Glutamatergic neuron (in vitro differentiated cells): Measurements from ENCODE around the gene GTPBP4. TPM values are rescaled to one million over a fixed set of nuclear protein-coding genes. Genes with fewer than 3 reads are reported as not detected.

Experiments used
- DNase-seq: peaks from one replicate; pipeline ENCODE4 v3.0.0; 2022
- H3K27ac Mint-ChIP-seq: one replicate; pipeline ENCODE4 v1.8.0; 2020; ENCODE audit warnings: mild to moderate bottlenecking, mixed read lengths, inconsistent platforms; ENCODE audit not compliant: unreplicated experiment
- H3K27me3 Mint-ChIP-seq: one replicate; pipeline ENCODE4 v1.8.0; 2020; ENCODE audit warnings: mild to moderate bottlenecking, moderate library complexity, mixed read lengths, inconsistent platforms; ENCODE audit not compliant: unreplicated experiment
- H3K36me3 Mint-ChIP-seq: one replicate; pipeline ENCODE4 v1.8.0; 2020; ENCODE audit warnings: mild to moderate bottlenecking, mixed read lengths, inconsistent platforms; ENCODE audit not compliant: unreplicated experiment
- H3K4me1 Mint-ChIP-seq: one replicate; pipeline ENCODE4 v1.8.0; 2020; ENCODE audit warnings: mild to moderate bottlenecking, low read depth, mixed read lengths, inconsistent platforms; ENCODE audit not compliant: unreplicated experiment
- H3K4me3 Mint-ChIP-seq: one replicate; pipeline ENCODE4 v1.8.0; 2020; ENCODE audit warnings: mild to moderate bottlenecking, mixed read lengths, inconsistent platforms; ENCODE audit not compliant: unreplicated experiment
- H3K9me3 Mint-ChIP-seq: one replicate; pipeline ENCODE4 v1.8.0; 2020; ENCODE audit warnings: mild to moderate bottlenecking, moderate library complexity, mixed read lengths, inconsistent platforms; ENCODE audit not compliant: unreplicated experiment
- total RNA-seq: library from RNA; stranded (reverse); fragmentation: NEBNext Ultra II Directional; extraction: Animal tissue kit (Norgen Biotek cat#: 25700); gene quantifications from one replicate; pipeline ENCODE4 v1.2.1, GENCODE V29; 2021; ENCODE audit not compliant: unreplicated experiment
- TF ChIP-seq, protein P1 (sequence below): fragments of 200-600 bp; sonication (generic); IDR thresholded peaks from one replicate; pipeline ENCODE4 v1.5.0; 2021; ENCODE audit not compliant: partially characterized antibody, unreplicated experiment

Gene GTPBP4
- total RNA-seq, 1 donor from 2014 or later, result 45.4 TPM

DNA sequence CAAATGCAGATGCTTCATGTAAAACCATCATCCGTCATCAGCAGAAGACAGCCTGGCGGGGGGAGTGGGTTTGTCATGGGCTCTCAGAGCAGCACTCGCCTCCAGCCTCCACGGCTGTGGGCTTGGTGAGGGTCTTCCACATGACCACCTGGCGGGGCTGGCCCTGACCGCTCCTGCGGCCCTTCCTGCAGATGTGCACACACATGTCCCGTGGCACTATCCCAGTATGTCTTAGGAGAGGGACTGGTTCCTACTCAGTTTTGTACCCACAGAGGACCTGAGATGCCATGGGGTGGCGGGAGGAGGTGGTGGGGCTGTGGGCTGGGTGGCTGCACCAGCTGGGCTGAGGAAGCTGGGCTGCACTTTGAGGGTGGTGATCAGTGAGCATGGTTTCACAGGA, 32.7 kb downstream of the GTPBP4 start:
- Mint-ChIP-seq H3K27me3 (no peaks in the 10 kb centered on the region), H3K9me3 (peaks cover 3% of the 10 kb centered on the region), H3K36me3 (peaks cover 4% of the 10 kb centered on the region), H3K4me3 (no peak overlapping the region), H3K4me1 (no peaks in the 10 kb centered on the region), H3K27ac (no peak overlapping the region)
- TF ChIP-seq, protein P1, sequence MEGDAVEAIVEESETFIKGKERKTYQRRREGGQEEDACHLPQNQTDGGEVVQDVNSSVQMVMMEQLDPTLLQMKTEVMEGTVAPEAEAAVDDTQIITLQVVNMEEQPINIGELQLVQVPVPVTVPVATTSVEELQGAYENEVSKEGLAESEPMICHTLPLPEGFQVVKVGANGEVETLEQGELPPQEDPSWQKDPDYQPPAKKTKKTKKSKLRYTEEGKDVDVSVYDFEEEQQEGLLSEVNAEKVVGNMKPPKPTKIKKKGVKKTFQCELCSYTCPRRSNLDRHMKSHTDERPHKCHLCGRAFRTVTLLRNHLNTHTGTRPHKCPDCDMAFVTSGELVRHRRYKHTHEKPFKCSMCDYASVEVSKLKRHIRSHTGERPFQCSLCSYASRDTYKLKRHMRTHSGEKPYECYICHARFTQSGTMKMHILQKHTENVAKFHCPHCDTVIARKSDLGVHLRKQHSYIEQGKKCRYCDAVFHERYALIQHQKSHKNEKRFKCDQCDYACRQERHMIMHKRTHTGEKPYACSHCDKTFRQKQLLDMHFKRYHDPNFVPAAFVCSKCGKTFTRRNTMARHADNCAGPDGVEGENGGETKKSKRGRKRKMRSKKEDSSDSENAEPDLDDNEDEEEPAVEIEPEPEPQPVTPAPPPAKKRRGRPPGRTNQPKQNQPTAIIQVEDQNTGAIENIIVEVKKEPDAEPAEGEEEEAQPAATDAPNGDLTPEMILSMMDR, result no peak
- no peak for DNase-seq

DNA sequence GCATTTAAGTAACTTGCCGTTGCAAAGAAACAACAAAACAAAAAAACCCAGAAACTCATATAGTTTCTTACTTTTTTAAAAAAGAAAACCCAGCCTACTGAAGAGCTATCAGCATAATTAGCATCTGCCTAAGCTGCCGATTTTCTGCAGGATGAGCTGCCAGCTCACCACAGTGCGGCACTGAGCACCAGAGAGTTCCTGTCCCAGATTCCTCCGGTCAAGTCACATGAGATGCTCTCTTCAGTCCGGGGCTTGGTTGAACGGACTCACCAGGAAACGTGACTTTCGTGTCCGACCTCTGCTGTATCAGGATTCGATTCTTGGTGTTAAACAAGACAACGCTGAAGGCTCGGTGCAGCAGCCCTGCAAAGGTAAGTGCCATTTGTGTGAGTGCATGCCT, 34.2 kb downstream of the GTPBP4 start:
- H3K4me1 Mint-ChIP-seq, result no peaks in the 10 kb centered on the region
- no peak overlapping the region for H3K27ac Mint-ChIP-seq
- no peaks in the 10 kb centered on the region for H3K27me3 Mint-ChIP-seq
- peaks cover 3% of the 10 kb centered on the region for H3K9me3 Mint-ChIP-seq
- H3K4me3 Mint-ChIP-seq, result no peak overlapping the region
- no peak for DNase-seq
- H3K36me3 Mint-ChIP-seq, result peaks cover 4% of the 10 kb centered on the region
- TF ChIP-seq, protein P1, result no peak

DNA sequence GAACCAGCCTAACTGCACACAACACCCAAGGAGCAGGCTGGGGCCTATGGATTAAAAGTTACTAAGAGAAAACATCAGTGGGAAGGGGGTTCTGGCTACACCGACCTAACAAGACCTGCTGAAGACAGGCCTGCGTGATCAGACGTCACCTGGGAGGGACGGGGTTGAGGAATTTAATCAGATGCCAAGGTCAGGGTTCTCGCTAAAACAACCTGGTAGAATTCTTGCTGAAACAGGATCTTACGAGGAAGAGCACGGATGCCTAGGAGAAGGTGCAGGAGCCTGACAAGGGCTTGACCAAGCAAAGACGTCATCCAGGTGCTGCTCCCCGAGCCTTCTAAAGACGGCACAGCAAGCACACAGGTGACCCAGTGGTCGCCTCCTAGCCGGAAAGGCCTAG, 35.9 kb downstream of the GTPBP4 start:
- TF ChIP-seq, protein P1, result no peak
- no peak for DNase-seq
- Mint-ChIP-seq H3K27me3 (no peaks in the 10 kb centered on the region), H3K9me3 (peaks cover 3% of the 10 kb centered on the region), H3K4me1 (no peaks in the 10 kb centered on the region), H3K27ac (no peak overlapping the region), H3K36me3 (peaks cover 4% of the 10 kb centered on the region), H3K4me3 (no peak overlapping the region)

DNA sequence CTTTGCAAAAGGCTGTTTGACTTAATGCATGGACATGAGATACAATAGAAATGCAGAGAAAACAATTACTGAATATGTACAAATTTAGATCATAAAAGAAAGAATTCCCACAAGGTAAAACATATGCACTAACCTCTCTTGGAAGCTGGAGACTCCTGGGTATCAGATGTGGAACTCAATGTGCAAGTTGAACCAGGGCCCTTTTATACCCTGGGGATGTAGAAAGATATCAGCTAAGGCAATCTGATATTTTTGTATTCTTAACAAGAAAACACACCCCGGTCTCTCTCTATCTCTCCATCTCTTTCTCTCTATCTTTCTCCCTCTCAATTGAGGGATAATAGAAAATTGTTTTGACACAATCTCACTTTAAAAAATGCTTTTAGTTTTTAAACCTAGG, 37.4 kb downstream of the GTPBP4 start, which contains the start of gene IDI2:
Gene IDI2 (minus strand): TSS at position 177 of the 400 bp plus-strand sequence. CDS start 1,136 bp downstream, outside the sequence.
- no peaks in the 10 kb centered on the region for H3K27me3 Mint-ChIP-seq
- no peak within 1 kb of the TSS for H3K27ac Mint-ChIP-seq
- TF ChIP-seq, protein P1, result no peak
- DNase-seq, result no peak
- peaks cover 4% of the 10 kb centered on the region for H3K36me3 Mint-ChIP-seq
- no peaks in the 10 kb centered on the region for H3K4me1 Mint-ChIP-seq
- H3K4me3 Mint-ChIP-seq, result no peak within 1 kb of the TSS
- H3K9me3 Mint-ChIP-seq, result peaks cover 1% of the 10 kb centered on the region

DNA sequence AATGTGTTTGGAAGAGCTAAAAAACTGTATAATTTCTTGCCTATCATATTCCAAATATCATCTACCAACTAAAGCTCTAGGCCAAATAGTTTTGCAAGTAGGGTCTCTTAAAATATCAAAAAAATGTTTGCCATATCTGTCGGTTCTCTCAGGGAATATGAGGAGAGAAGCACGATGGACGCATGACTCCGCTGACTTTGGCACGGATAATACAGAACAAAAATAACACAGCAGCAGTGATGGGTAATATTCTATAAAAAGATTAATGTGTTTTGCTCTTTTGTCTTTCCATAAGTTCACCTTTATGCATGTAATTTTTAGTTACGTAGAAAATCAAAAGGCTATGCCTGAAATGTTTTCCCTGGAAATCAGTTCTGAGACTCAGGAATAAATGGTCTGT, 38.3 kb downstream of the GTPBP4 start:
- no peak for DNase-seq
- H3K27ac Mint-ChIP-seq, result no peak overlapping the region
- H3K4me1 Mint-ChIP-seq, result no peaks in the 10 kb centered on the region
- TF ChIP-seq, protein P1, result no peak
- H3K27me3 Mint-ChIP-seq, result no peaks in the 10 kb centered on the region
- peaks cover under 1% of the 10 kb centered on the region for H3K9me3 Mint-ChIP-seq
- H3K36me3 Mint-ChIP-seq, result peaks cover 4% of the 10 kb centered on the region
- H3K4me3 Mint-ChIP-seq, result no peak overlapping the region
